ENCODE data around the gene LRRC56.
A peak's percentile ranks its signal among the peaks of the same experiment; 100 is the strongest.

The LRRC56 gene

DNA sequence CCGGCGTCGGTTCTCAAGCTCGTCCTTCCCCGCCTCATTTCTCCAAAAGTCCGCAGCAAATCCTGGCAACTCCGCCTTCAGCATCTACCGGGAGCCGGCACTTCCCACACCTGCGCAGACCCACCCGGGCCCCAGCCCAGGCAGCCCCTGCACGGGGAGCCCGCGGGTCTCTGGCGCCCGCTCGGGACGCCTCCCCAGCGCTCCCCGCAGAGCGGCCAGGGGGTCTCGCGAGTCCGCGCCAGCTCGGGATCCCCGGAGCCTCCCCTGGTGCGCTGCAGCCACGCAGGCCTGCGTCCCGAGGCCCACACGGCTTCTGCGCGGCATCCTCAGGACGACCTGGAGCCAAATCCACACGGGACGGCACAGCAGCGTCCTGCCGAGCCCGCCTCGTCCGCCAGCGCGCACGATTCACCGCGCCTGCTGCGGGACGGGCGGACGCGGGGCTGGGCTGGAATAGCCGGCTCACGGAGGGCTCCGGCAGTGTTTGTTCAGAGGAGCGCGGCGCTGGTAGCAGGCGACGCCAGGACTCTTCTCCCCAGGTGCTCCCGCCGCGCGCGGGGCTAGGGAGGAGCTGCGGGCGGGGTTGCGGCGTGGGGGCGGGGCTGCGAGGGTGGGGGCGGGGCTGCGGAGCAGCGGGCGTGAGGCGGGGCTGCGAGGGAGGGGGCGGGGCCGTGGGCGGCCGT is 38.1 kb downstream of the LRRC56 start:
- peak overlapping the region; percentile 43 for H4K8ac ChIP-seq (ENCODE audit: low read depth, low read length)

GRCh38 chr11:575996-576768 is 38.9 kb downstream of the LRRC56 start, which contains the start of gene PHRF1:
TSS of gene PHRF1 (plus strand) at chr11:576470. CDS start at chr11:581513, 5,043 bp downstream.
- WGBS, 2 donors (ENCODE audit: extremely low coverage in 2 of 2, insufficient read length in 2 of 2, insufficient replicate concordance in 1 of 2) = no CpG with 5 or more reads among the region's 99 CpGs
- peaks cover 3 to 29% (median 13%) of the 10 kb centered on the region in 3 experiments for H3K27me3 ChIP-seq (ENCODE audit: control insufficient read depth in 3 of 3, insufficient read depth in 3 of 3, low read depth in 1 of 3, low read length in 3 of 3)
- H3K9me3 ChIP-seq (replicated peaks in 1 of 2; ENCODE audit: control insufficient read depth in 2 of 2, insufficient read depth in 1 of 2, low read depth in 1 of 2, low read length in 2 of 2) = no peaks in the 10 kb centered on the region
- H3K27ac ChIP-seq (replicated peaks; ENCODE audit: low read length) = peak within 1 kb of the TSS; percentile 77
- H4K8ac ChIP-seq (ENCODE audit: low read depth, low read length) = peak within 1 kb of the TSS; percentile 43
- peak within 1 kb of the TSS; percentile 89 for H3K4ac ChIP-seq (ENCODE audit: low read length)
- peak within 1 kb of the TSS; percentile 99 for H3K14ac ChIP-seq (ENCODE audit: low read length)
- H2AFZ ChIP-seq (ENCODE audit: low read length) = peak within 1 kb of the TSS; percentile 100
- H4K91ac ChIP-seq (ENCODE audit: low read depth, low read length, poor library complexity) = peak within 1 kb of the TSS; percentile 95
- H3K9ac ChIP-seq (ENCODE audit: low read depth, low read length, poor library complexity) = peak within 1 kb of the TSS; percentile 99
- DNase-seq (ENCODE audit: low spot score) = peak; percentile 93
- H2BK15ac ChIP-seq (ENCODE audit: low read length) = peak within 1 kb of the TSS; percentile 89
- peaks cover 3 to 11% of the 10 kb centered on the region in 2 donors for H3K36me3 ChIP-seq (replicated peaks in 1 of 2; ENCODE audit: control insufficient read depth in 2 of 2, insufficient read depth in 2 of 2, low read length in 2 of 2)
- peak within 1 kb of the TSS; percentile 95 for H2BK5ac ChIP-seq (ENCODE audit: low read length)
- H3K4me3 ChIP-seq (ENCODE audit: low read length in 2 of 2) = peak within 1 kb of the TSS; percentile 97
- H3K4me2 ChIP-seq (ENCODE audit: insufficient read depth, low read length, poor library complexity, severe bottlenecking) = peak within 1 kb of the TSS; percentile 94
- peak within 1 kb of the TSS; percentile 96 for H3K23ac ChIP-seq (ENCODE audit: low read depth, low read length, poor library complexity)
- H3K4me1 ChIP-seq (ENCODE audit: control insufficient read depth in 2 of 2, insufficient read depth in 1 of 2, low read depth in 1 of 2, low read length in 2 of 2) = peaks cover 24 to 31% of the 10 kb centered on the region in 2 donors
- peak within 1 kb of the TSS; percentile 99 for H3K18ac ChIP-seq (ENCODE audit: low read length)
- peaks cover 26% of the 10 kb centered on the region for H3K79me1 ChIP-seq (ENCODE audit: low read depth, low read length)
- peak within 1 kb of the TSS; percentile 98 for H2BK120ac ChIP-seq (ENCODE audit: low read depth, low read length)
- peak within 1 kb of the TSS; percentile 98 for H2BK12ac ChIP-seq (ENCODE audit: low read length)
- peak within 1 kb of the TSS; percentile 88 for H2AK5ac ChIP-seq (ENCODE audit: low read depth, low read length)

More for the DNA sequence above, 38.1 kb downstream of the LRRC56 start:
- peak overlapping the region; percentile 94 for H3K4me2 ChIP-seq (ENCODE audit: insufficient read depth, low read length, poor library complexity, severe bottlenecking)
- H2BK12ac ChIP-seq (ENCODE audit: low read length) = peak overlapping the region; percentile 98
- no peak overlapping the region for H4K91ac ChIP-seq (ENCODE audit: low read depth, low read length, poor library complexity)
- peak overlapping the region; percentile 88 for H2AK5ac ChIP-seq (ENCODE audit: low read depth, low read length)
- H2BK15ac ChIP-seq (ENCODE audit: low read length) = peak overlapping the region; percentile 89
- peak overlapping the region; percentile 99 for H3K9ac ChIP-seq (ENCODE audit: low read depth, low read length, poor library complexity)
- peak overlapping the region; percentile 100 for H2AFZ ChIP-seq (ENCODE audit: low read length)
- H3K27me3 ChIP-seq (ENCODE audit: control insufficient read depth in 3 of 3, insufficient read depth in 3 of 3, low read depth in 1 of 3, low read length in 3 of 3) = peaks cover 3 to 29% (median 13%) of the 10 kb centered on the region in 3 experiments
- no peak overlapping the region for H2BK120ac ChIP-seq (ENCODE audit: low read depth, low read length)
- H2BK5ac ChIP-seq (ENCODE audit: low read length) = peak overlapping the region; percentile 95
- peak overlapping the region; percentile 89 for H3K4ac ChIP-seq (ENCODE audit: low read length)
- H3K14ac ChIP-seq (ENCODE audit: low read length) = peak overlapping the region; percentile 99
- peak; percentile 75 for DNase-seq (ENCODE audit: low spot score)
- no peak overlapping the region for H3K27ac ChIP-seq (replicated peaks; ENCODE audit: low read length)
- H3K79me1 ChIP-seq (ENCODE audit: low read depth, low read length) = peaks cover 26% of the 10 kb centered on the region
- peak overlapping the region; percentile 86 to 96 for H3K4me3 ChIP-seq (ENCODE audit: low read length in 2 of 2)
- peaks cover 25 to 31% of the 10 kb centered on the region in 2 donors for H3K4me1 ChIP-seq (ENCODE audit: control insufficient read depth in 2 of 2, insufficient read depth in 1 of 2, low read depth in 1 of 2, low read length in 2 of 2)
- H3K9me3 ChIP-seq (replicated peaks in 1 of 2; ENCODE audit: control insufficient read depth in 2 of 2, insufficient read depth in 1 of 2, low read depth in 1 of 2, low read length in 2 of 2) = no peaks in the 10 kb centered on the region
- peak overlapping the region; percentile 96 for H3K23ac ChIP-seq (ENCODE audit: low read depth, low read length, poor library complexity)
- peak overlapping the region; percentile 99 for H3K18ac ChIP-seq (ENCODE audit: low read length)
- WGBS, 2 donors (ENCODE audit: extremely low coverage in 2 of 2, insufficient read length in 2 of 2, insufficient replicate concordance in 1 of 2) = no CpG with 5 or more reads among the region's 81 CpGs
- H3K36me3 ChIP-seq (replicated peaks in 1 of 2; ENCODE audit: control insufficient read depth in 2 of 2, insufficient read depth in 2 of 2, low read length in 2 of 2) = peaks cover 3 to 9% of the 10 kb centered on the region in 2 donors

- Histone ChIP-seq H2BK5ac (ENCODE audit: low read length) (no peak overlapping the region), H3K9me3 (replicated peaks in 1 of 2; ENCODE audit: control insufficient read depth in 2 of 2, insufficient read depth in 1 of 2, low read depth in 1 of 2, low read length in 2 of 2) (no peaks in the 10 kb centered on the region), H3K4me1 (ENCODE audit: control insufficient read depth in 2 of 2, insufficient read depth in 1 of 2, low read depth in 1 of 2, low read length in 2 of 2) (peaks cover 18 to 27% of the 10 kb centered on the region in 2 donors), H2BK12ac (ENCODE audit: low read length) (no peak overlapping the region), H4K8ac (ENCODE audit: low read depth, low read length) (no peak overlapping the region), H3K36me3 (replicated peaks in 1 of 2; ENCODE audit: control insufficient read depth in 2 of 2, insufficient read depth in 2 of 2, low read length in 2 of 2) (peaks cover 7 to 19% of the 10 kb centered on the region in 2 donors), H4K91ac (ENCODE audit: low read depth, low read length, poor library complexity) (no peak overlapping the region), H2BK15ac (ENCODE audit: low read length) (no peak overlapping the region), H2AFZ (ENCODE audit: low read length) (no peak overlapping the region), H3K23ac (ENCODE audit: low read depth, low read length, poor library complexity) (no peak overlapping the region), H3K4me2 (ENCODE audit: insufficient read depth, low read length, poor library complexity, severe bottlenecking) (peak overlapping the region; percentile 85), H2AK5ac (ENCODE audit: low read depth, low read length) (peak overlapping the region; percentile 12), H2BK120ac (ENCODE audit: low read depth, low read length) (no peak overlapping the region), H3K4ac (ENCODE audit: low read length) (no peak overlapping the region), H3K9ac (ENCODE audit: low read depth, low read length, poor library complexity) (peak overlapping the region; percentile 98), H3K27ac (replicated peaks; ENCODE audit: low read length) (no peak overlapping the region), H3K14ac (ENCODE audit: low read length) (peak overlapping the region; percentile 22), H3K27me3 (ENCODE audit: control insufficient read depth in 3 of 3, insufficient read depth in 3 of 3, low read depth in 1 of 3, low read length in 3 of 3) (peaks cover 3 to 26% (median 13%) of the 10 kb centered on the region in 3 experiments), H3K79me1 (ENCODE audit: low read depth, low read length) (peaks cover 29% of the 10 kb centered on the region), H3K18ac (ENCODE audit: low read length) (peak overlapping the region; percentile 81), H3K4me3 (ENCODE audit: low read length in 2 of 2) (peak overlapping the region; percentile 97)
- no CpG with 5 or more reads among the region's 48 CpGs for WGBS, 2 donors (ENCODE audit: extremely low coverage in 2 of 2, insufficient read length in 2 of 2, insufficient replicate concordance in 1 of 2)
- no peak for DNase-seq (ENCODE audit: low spot score)
Observed at GRCh38 chr11:576811-577610, 39.7 kb downstream of the LRRC56 start.

Data from neuronal stem cell (in vitro differentiated cells).